Measurements from ENCODE around the gene KNL1.
"Not testable (repeated sequence)": the region's sequence is repeated elsewhere in the genome, so short reads cannot be mapped to it uniquely, and the experiment has no call there.

Gene KNL1

DNA sequence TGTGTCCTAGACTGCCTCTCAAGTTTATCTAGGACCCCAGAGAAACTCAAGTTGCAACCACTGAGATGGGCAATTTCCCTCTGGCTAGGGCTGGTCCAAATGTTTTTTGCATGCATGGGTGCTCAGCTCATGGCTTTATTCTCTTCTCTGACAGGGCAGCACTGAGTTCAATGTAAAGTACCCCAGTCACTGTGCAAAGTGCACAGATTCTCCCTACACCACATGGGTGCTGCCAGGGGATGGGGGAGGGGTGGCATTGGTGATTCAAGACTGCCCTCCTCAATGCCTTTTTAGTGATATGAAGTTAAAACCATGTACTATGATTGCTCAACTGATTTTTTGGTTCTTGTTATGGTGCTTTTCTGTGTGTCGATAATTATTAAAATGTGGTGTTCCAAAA lies 86.1 kb downstream of the KNL1 start:
- ATAC-seq = no peak
- TF ChIP-seq ISL1 (CRISPR knock-in tag; IDR thresholded peaks at IDR 0.05) (no peak), ZNF565 (CRISPR knock-in tag; conservative IDR thresholded peaks at IDR 0.05; ENCODE audit: low read depth) (no peak), ZNF70 (CRISPR knock-in tag; IDR thresholded peaks at IDR 0.05) (no peak), ZNF8 (CRISPR knock-in tag; IDR thresholded peaks at IDR 0.05) (no peak), GLIS3 (CRISPR knock-in tag; IDR thresholded peaks at IDR 0.05) (no peak), BACH2 (CRISPR knock-in tag; IDR thresholded peaks at IDR 0.05; ENCODE audit: borderline replicate concordance) (no peak), RARB (CRISPR knock-in tag; IDR thresholded peaks at IDR 0.05) (no peak), CSDC2 (CRISPR knock-in tag; IDR thresholded peaks at IDR 0.05) (no peak), ARNTL (CRISPR knock-in tag; IDR thresholded peaks at IDR 0.05; ENCODE audit: borderline replicate concordance, low read depth) (no peak), TOX (CRISPR knock-in tag; IDR thresholded peaks at IDR 0.05; ENCODE audit: borderline replicate concordance) (no peak), TCF4 (CRISPR knock-in tag; IDR thresholded peaks at IDR 0.05; ENCODE audit: borderline replicate concordance) (no peak)
- TF ChIP-seq, protein P1, sequence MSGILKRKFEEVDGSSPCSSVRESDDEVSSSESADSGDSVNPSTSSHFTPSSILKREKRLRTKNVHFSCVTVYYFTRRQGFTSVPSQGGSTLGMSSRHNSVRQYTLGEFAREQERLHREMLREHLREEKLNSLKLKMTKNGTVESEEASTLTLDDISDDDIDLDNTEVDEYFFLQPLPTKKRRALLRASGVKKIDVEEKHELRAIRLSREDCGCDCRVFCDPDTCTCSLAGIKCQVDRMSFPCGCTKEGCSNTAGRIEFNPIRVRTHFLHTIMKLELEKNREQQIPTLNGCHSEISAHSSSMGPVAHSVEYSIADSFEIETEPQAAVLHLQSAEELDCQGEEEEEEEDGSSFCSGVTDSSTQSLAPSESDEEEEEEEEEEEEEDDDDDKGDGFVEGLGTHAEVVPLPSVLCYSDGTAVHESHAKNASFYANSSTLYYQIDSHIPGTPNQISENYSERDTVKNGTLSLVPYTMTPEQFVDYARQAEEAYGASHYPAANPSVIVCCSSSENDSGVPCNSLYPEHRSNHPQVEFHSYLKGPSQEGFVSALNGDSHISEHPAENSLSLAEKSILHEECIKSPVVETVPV (CRISPR knock-in tag; IDR thresholded peaks at IDR 0.05) = no peak

DNA sequence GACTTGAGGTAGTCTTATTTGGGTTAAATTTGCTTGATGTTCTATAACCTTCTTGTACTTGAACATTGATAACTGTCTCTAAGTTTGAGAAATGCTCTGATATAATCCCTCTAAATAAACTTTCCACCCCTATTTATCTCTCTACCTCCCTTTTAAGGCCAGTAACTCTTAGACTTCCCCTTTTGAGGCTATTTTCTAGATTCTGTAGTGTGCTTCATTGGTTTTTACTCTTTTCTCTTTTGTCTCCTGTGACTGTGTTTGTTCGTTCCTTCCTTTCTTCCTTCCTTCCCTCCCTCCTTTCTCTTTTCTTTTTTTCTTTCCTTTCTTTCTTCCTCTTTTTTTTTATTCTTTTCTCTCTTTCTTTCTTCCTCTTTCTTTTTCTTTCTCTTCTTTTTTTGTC lies 86.9 kb downstream of the KNL1 start:
- not testable (repeated sequence) for ATAC-seq

DNA sequence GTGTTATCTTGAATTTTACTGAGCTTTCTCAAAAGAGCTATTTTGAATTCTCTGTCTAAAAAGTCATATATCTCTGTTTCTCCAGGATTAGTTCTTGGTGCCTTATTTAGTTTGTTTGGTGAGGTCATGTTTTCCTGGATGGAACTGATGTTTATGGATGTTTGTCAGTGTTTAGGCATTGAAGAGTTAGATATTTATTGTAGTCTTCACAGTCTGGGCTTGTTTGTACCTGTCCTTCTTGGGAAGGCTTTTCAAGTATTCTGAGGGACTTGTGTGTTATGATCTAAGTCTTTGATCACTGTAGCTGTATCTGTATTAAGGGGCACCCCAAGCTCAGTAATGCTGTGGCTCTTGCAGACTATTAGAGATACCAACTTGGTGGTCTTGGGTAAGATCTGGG lies 90.3 kb downstream of the KNL1 start:
- TF ChIP-seq, protein P1 (CRISPR knock-in tag; IDR thresholded peaks at IDR 0.05) = no peak
- TF ChIP-seq TOX (CRISPR knock-in tag; IDR thresholded peaks at IDR 0.05; ENCODE audit: borderline replicate concordance) (no peak), PPARA (CRISPR knock-in tag; IDR thresholded peaks at IDR 0.05; ENCODE audit: borderline replicate concordance) (no peak), ZFP3 (CRISPR knock-in tag; IDR thresholded peaks at IDR 0.05) (no peak), RARB (CRISPR knock-in tag; IDR thresholded peaks at IDR 0.05) (no peak), ESRRG (CRISPR knock-in tag; IDR thresholded peaks at IDR 0.05) (no peak), ARNTL (CRISPR knock-in tag; IDR thresholded peaks at IDR 0.05; ENCODE audit: borderline replicate concordance, low read depth) (no peak)
- TF ChIP-seq, protein P2, sequence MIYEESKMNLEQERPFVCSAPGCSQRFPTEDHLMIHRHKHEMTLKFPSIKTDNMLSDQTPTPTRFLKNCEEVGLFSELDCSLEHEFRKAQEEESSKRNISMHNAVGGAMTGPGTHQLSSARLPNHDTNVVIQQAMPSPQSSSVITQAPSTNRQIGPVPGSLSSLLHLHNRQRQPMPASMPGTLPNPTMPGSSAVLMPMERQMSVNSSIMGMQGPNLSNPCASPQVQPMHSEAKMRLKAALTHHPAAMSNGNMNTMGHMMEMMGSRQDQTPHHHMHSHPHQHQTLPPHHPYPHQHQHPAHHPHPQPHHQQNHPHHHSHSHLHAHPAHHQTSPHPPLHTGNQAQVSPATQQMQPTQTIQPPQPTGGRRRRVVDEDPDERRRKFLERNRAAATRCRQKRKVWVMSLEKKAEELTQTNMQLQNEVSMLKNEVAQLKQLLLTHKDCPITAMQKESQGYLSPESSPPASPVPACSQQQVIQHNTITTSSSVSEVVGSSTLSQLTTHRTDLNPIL (CRISPR knock-in tag; IDR thresholded peaks at IDR 0.05; ENCODE audit: low read depth) = no peak
- no peak for ATAC-seq

DNA sequence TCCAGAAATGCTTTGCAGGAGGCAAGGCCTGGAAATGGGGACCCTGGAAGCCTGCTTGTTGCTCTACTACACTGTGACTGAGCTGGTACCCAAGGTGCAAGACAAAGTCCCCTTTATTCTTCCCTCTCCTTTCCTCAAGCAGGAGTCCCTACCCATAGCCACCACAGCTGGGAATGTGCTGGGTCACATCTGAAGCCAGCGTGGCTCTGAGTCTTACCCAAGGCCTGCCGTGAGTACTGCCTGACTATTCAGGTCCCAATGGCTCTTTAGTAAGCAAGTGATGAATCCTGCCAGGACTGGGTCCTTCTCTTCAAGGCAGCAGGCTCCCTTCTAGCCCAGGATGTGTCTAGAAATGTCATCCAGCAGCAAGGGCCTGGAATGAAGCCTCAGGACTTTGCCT lies 91.3 kb downstream of the KNL1 start:
- ATAC-seq = no peak
- no peak for TF ChIP-seq ZFP3 (CRISPR knock-in tag; IDR thresholded peaks at IDR 0.05)
- TF ChIP-seq TCF4 (CRISPR knock-in tag; IDR thresholded peaks at IDR 0.05; ENCODE audit: borderline replicate concordance) = no peak
- no peak for TF ChIP-seq ZNF565 (CRISPR knock-in tag; conservative IDR thresholded peaks at IDR 0.05; ENCODE audit: low read depth)
- no peak for TF ChIP-seq OSR1 (CRISPR knock-in tag; IDR thresholded peaks at IDR 0.05)
- no peak for TF ChIP-seq SNAI2 (CRISPR knock-in tag; IDR thresholded peaks at IDR 0.05)
- TF ChIP-seq ISL1 (CRISPR knock-in tag; IDR thresholded peaks at IDR 0.05) = no peak
- no peak for TF ChIP-seq CSDC2 (CRISPR knock-in tag; IDR thresholded peaks at IDR 0.05)
- TF ChIP-seq PPARA (CRISPR knock-in tag; IDR thresholded peaks at IDR 0.05; ENCODE audit: borderline replicate concordance) = no peak
- TF ChIP-seq ESRRG (CRISPR knock-in tag; IDR thresholded peaks at IDR 0.05) = no peak
- TF ChIP-seq, protein P2 (CRISPR knock-in tag; IDR thresholded peaks at IDR 0.05; ENCODE audit: low read depth) = no peak
- TF ChIP-seq, protein P3, sequence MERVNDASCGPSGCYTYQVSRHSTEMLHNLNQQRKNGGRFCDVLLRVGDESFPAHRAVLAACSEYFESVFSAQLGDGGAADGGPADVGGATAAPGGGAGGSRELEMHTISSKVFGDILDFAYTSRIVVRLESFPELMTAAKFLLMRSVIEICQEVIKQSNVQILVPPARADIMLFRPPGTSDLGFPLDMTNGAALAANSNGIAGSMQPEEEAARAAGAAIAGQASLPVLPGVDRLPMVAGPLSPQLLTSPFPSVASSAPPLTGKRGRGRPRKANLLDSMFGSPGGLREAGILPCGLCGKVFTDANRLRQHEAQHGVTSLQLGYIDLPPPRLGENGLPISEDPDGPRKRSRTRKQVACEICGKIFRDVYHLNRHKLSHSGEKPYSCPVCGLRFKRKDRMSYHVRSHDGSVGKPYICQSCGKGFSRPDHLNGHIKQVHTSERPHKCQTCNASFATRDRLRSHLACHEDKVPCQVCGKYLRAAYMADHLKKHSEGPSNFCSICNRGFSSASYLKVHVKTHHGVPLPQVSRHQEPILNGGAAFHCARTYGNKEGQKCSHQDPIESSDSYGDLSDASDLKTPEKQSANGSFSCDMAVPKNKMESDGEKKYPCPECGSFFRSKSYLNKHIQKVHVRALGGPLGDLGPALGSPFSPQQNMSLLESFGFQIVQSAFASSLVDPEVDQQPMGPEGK (CRISPR knock-in tag; IDR thresholded peaks at IDR 0.05; ENCODE audit: borderline replicate concordance) = no peak
- TF ChIP-seq ZFP30 (CRISPR knock-in tag; IDR thresholded peaks at IDR 0.05) = no peak
- no peak for TF ChIP-seq ZC3H10 (CRISPR knock-in tag; IDR thresholded peaks at IDR 0.05)
- TF ChIP-seq, protein P4, sequence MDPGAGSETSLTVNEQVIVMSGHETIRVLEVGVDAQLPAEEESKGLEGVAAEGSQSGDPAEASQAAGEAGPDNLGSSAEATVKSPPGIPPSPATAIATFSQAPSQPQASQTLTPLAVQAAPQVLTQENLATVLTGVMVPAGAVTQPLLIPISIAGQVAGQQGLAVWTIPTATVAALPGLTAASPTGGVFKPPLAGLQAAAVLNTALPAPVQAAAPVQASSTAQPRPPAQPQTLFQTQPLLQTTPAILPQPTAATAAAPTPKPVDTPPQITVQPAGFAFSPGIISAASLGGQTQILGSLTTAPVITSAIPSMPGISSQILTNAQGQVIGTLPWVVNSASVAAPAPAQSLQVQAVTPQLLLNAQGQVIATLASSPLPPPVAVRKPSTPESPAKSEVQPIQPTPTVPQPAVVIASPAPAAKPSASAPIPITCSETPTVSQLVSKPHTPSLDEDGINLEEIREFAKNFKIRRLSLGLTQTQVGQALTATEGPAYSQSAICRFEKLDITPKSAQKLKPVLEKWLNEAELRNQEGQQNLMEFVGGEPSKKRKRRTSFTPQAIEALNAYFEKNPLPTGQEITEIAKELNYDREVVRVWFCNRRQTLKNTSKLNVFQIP (CRISPR knock-in tag; IDR thresholded peaks at IDR 0.05; ENCODE audit: borderline replicate concordance, low read depth) = no peak
- TF ChIP-seq, protein P1 (CRISPR knock-in tag; IDR thresholded peaks at IDR 0.05) = no peak

Data from SK-N-SH treated with all-trans-retinoic acid at 6 μM for 48 hours (cell line).